ENCODE data around the gene TLE5.

Gene TLE5

GRCh38 chr19:3045191-3045590 lies 17.1 kb downstream of the TLE5 start:
- Histone ChIP-seq H2AFZ (ENCODE audit: low read depth) (no peak overlapping the region), H3K4me2 (no peak overlapping the region), H3K9ac (no peak overlapping the region), H3K4me3 (IDR thresholded peaks at IDR 0.05; ENCODE audit: insufficient read depth, low read depth, low read length) (no peak overlapping the region), H3K36me3 (ENCODE audit: insufficient read depth) (no peaks in the 10 kb centered on the region), H3K27ac (no peak overlapping the region), H3K4me1 (ENCODE audit: low read depth, poor library complexity, severe bottlenecking) (peaks cover 12% of the 10 kb centered on the region), H3K79me2 (ENCODE audit: insufficient read depth, low read depth) (no peaks in the 10 kb centered on the region), H4K20me1 (ENCODE audit: insufficient read depth) (no peaks in the 10 kb centered on the region), H3K27me3 (ENCODE audit: insufficient read depth, low read depth) (peaks cover 57% of the 10 kb centered on the region)
- TF ChIP-seq CTCF (conservative IDR thresholded peaks at IDR 0.05; ENCODE audit: low read depth, low read length), result no peak

GRCh38 chr19:3042621-3043267 lies 19.6 kb downstream of the TLE5 start:
- Histone ChIP-seq H3K4me3 (IDR thresholded peaks at IDR 0.05; ENCODE audit: insufficient read depth, low read depth, low read length) (no peak overlapping the region), H3K4me1 (ENCODE audit: low read depth, poor library complexity, severe bottlenecking) (peaks cover 9% of the 10 kb centered on the region), H3K27ac (no peak overlapping the region), H3K79me2 (ENCODE audit: insufficient read depth, low read depth) (no peaks in the 10 kb centered on the region), H4K20me1 (ENCODE audit: insufficient read depth) (no peaks in the 10 kb centered on the region), H3K4me2 (no peak overlapping the region), H2AFZ (ENCODE audit: low read depth) (no peak overlapping the region), H3K36me3 (ENCODE audit: insufficient read depth) (no peaks in the 10 kb centered on the region), H3K27me3 (ENCODE audit: insufficient read depth, low read depth) (peaks cover 56% of the 10 kb centered on the region), H3K9ac (no peak overlapping the region)
- TF ChIP-seq CTCF (conservative IDR thresholded peaks at IDR 0.05; ENCODE audit: low read depth, low read length), result no peak

- Histone ChIP-seq H3K4me1 (ENCODE audit: low read depth, poor library complexity, severe bottlenecking) (peaks cover 7% of the 10 kb centered on the region), H3K27me3 (ENCODE audit: insufficient read depth, low read depth) (peaks cover 54% of the 10 kb centered on the region), H3K4me2 (no peak overlapping the region), H3K9ac (no peak overlapping the region), H3K27ac (no peak overlapping the region), H3K79me2 (ENCODE audit: insufficient read depth, low read depth) (no peaks in the 10 kb centered on the region), H4K20me1 (ENCODE audit: insufficient read depth) (no peaks in the 10 kb centered on the region), H3K36me3 (ENCODE audit: insufficient read depth) (no peaks in the 10 kb centered on the region), H2AFZ (ENCODE audit: low read depth) (no peak overlapping the region), H3K4me3 (IDR thresholded peaks at IDR 0.05; ENCODE audit: insufficient read depth, low read depth, low read length) (no peak overlapping the region)
- TF ChIP-seq CTCF (conservative IDR thresholded peaks at IDR 0.05; ENCODE audit: low read depth, low read length), result no peak
Measured at GRCh38 chr19:3041761-3042620, 20.3 kb downstream of the TLE5 start.

GRCh38 chr19:3041327-3041726 lies 21.0 kb downstream of the TLE5 start:
- peaks cover 54% of the 10 kb centered on the region for H3K27me3 ChIP-seq (ENCODE audit: insufficient read depth, low read depth)
- H4K20me1 ChIP-seq (ENCODE audit: insufficient read depth), result no peaks in the 10 kb centered on the region
- TF ChIP-seq CTCF (conservative IDR thresholded peaks at IDR 0.05; ENCODE audit: low read depth, low read length), result no peak
- H3K9ac ChIP-seq, result no peak overlapping the region
- peaks cover 12% of the 10 kb centered on the region for H3K4me1 ChIP-seq (ENCODE audit: low read depth, poor library complexity, severe bottlenecking)
- H3K4me2 ChIP-seq, result no peak overlapping the region
- H3K79me2 ChIP-seq (ENCODE audit: insufficient read depth, low read depth), result no peaks in the 10 kb centered on the region
- no peak overlapping the region for H3K27ac ChIP-seq
- no peaks in the 10 kb centered on the region for H3K36me3 ChIP-seq (ENCODE audit: insufficient read depth)
- no peak overlapping the region for H2AFZ ChIP-seq (ENCODE audit: low read depth)
- H3K4me3 ChIP-seq (IDR thresholded peaks at IDR 0.05; ENCODE audit: insufficient read depth, low read depth, low read length), result no peak overlapping the region

Data from KMS-11 (cell line).